ENCODE results near the gene BCL10. TPM values are rescaled to one million over a fixed set of nuclear protein-coding genes. Genes with fewer than 3 reads are reported as not detected.

BCL10 gene
- total RNA-seq, 1 experiment from 2014 or later = 43.9 TPM

GRCh38 chr1:85321237-85321964 lies 45.0 kb upstream of the BCL10 start:
- DNase-seq (ENCODE audit: unreplicated experiment) = no peak
- Mint-ChIP-seq H3K4me3 (ENCODE audit: unreplicated experiment) (no peak overlapping the region), H3K36me3 (ENCODE audit: insufficient read depth, unreplicated experiment) (no peaks in the 10 kb centered on the region), H3K9me3 (ENCODE audit: unreplicated experiment) (no peaks in the 10 kb centered on the region), H3K27ac (ENCODE audit: low read depth, unreplicated experiment) (peak overlapping the region; percentile 26), H3K27me3 (ENCODE audit: insufficient read depth, unreplicated experiment) (no peaks in the 10 kb centered on the region), H3K4me1 (ENCODE audit: insufficient read depth, unreplicated experiment) (peaks cover 17% of the 10 kb centered on the region)
- intact Hi-C loops (cut with micrococcal nuclease) = loop anchor here (10.0 kb wide), 1 partner anchor 143 kb away; the partner anchor contains the start of gene DDAH1
- ChIA-PET CTCF (interaction anchor here (1.0 to 1.2 kb wide), 2 partner anchors 8 to 28 kb away, joined by 3 to 6 read pairs; no protein-coding TSS in a partner anchor), POLR2A (interaction anchor here (0.5 to 1.2 kb wide), 5 partner anchors 8 to 815 kb away, joined by 3 to 4 read pairs (median 3); partner anchors contain the start of gene SPATA1)
- no peak for TF ChIP-seq CTCF (IDR thresholded peaks at IDR 0.05; ENCODE audit: unreplicated experiment)
- no TSS peak for BruUV-seq (replicated peaks)

- H3K27me3 Mint-ChIP-seq (ENCODE audit: insufficient read depth, unreplicated experiment) = no peaks in the 10 kb centered on the region
- DNase-seq (ENCODE audit: unreplicated experiment) = no peak
- H3K27ac Mint-ChIP-seq (ENCODE audit: low read depth, unreplicated experiment) = peak overlapping the region; percentile 26
- no peaks in the 10 kb centered on the region for H3K9me3 Mint-ChIP-seq (ENCODE audit: unreplicated experiment)
- no peak overlapping the region for H3K4me3 Mint-ChIP-seq (ENCODE audit: unreplicated experiment)
- ChIA-PET CTCF (interaction anchor here (0.6 to 1.2 kb wide), 7 partner anchors 9 to 1116 kb away, joined by 3 to 6 read pairs (median 4); no protein-coding TSS in a partner anchor), POLR2A (interaction anchor here (0.5 to 1.2 kb wide), 7 partner anchors 9 to 1548 kb away, joined by 3 to 5 read pairs (median 3); partner anchors contain the start of genes BCL10 and SPATA1)
- no peak for TF ChIP-seq CTCF (IDR thresholded peaks at IDR 0.05; ENCODE audit: unreplicated experiment)
- intact Hi-C loops (cut with micrococcal nuclease) = loop anchor here (10.0 kb wide), 1 partner anchor 144 kb away; the partner anchor contains the start of gene DDAH1
- H3K36me3 Mint-ChIP-seq (ENCODE audit: insufficient read depth, unreplicated experiment) = no peaks in the 10 kb centered on the region
- peaks cover 15% of the 10 kb centered on the region for H3K4me1 Mint-ChIP-seq (ENCODE audit: insufficient read depth, unreplicated experiment)
- no TSS peak for BruUV-seq (replicated peaks)
These were observed 44.1 kb upstream of the BCL10 start for GRCh38 chr1:85320371-85321131.

GRCh38 chr1:85319931-85320330 lies 43.5 kb upstream of the BCL10 start:
- intact Hi-C loops (cut with micrococcal nuclease) = loop anchor here (10.0 kb wide), 1 partner anchor 145 kb away; the partner anchor contains the start of gene DDAH1

More at GRCh38 chr1:85319931-85320330, 43.5 kb upstream of the BCL10 start:
- Mint-ChIP-seq H3K9me3 (ENCODE audit: unreplicated experiment) (no peaks in the 10 kb centered on the region), H3K4me3 (ENCODE audit: unreplicated experiment) (no peak overlapping the region), H3K36me3 (ENCODE audit: insufficient read depth, unreplicated experiment) (no peaks in the 10 kb centered on the region), H3K27me3 (ENCODE audit: insufficient read depth, unreplicated experiment) (no peaks in the 10 kb centered on the region), H3K4me1 (ENCODE audit: insufficient read depth, unreplicated experiment) (peaks cover 18% of the 10 kb centered on the region), H3K27ac (ENCODE audit: low read depth, unreplicated experiment) (peak overlapping the region; percentile 26)
- POLR2A ChIA-PET = interaction anchor here (0.7 to 1.2 kb wide), 4 partner anchors 22 to 1548 kb away, joined by 3 to 5 read pairs (median 3); partner anchors contain the start of gene BCL10
- CTCF ChIA-PET = interaction anchor here (0.6 to 1.0 kb wide), 4 partner anchors 9 to 1116 kb away, joined by 3 to 6 read pairs (median 4); no protein-coding TSS in a partner anchor
- no peak for TF ChIP-seq CTCF (IDR thresholded peaks at IDR 0.05; ENCODE audit: unreplicated experiment)
- no TSS peak for BruUV-seq (replicated peaks)
- no peak for DNase-seq (ENCODE audit: unreplicated experiment)
